HT-29 (cell line): ENCODE measurements around the gene DAPL1. TPM values are rescaled to one million over a fixed set of nuclear protein-coding genes. Genes with fewer than 3 reads are reported as not detected.

Experiments used
- DNase-seq: peaks from one replicate; pipeline ENCODE4 v3.0.0-alpha.2; 2015; ENCODE audit warnings: low spot score
- total RNA-seq: library from RNA; depleted of rRNA; stranded (reverse); fragments of >200 nt; shearing (Covaris generic); gene quantifications from 2 replicates; pipeline ENCODE4 v1.2.3, GENCODE V29; 2014

The DAPL1 gene
- total RNA-seq, 1 experiment from 2014 or later: not detected

- no peak for DNase-seq
These were observed 18.0 kb upstream of the DAPL1 start for GRCh38 chr2:158777077-158777476.

- DNase-seq: no peak
These were observed 16.9 kb upstream of the DAPL1 start for GRCh38 chr2:158778243-158778642.

- no peak for DNase-seq
These were observed 15.5 kb upstream of the DAPL1 start for GRCh38 chr2:158779621-158780020.

- DNase-seq: no peak
These were observed 13.7 kb upstream of the DAPL1 start for GRCh38 chr2:158781353-158781961.

- DNase-seq: no peak
These were observed 13.0 kb upstream of the DAPL1 start for GRCh38 chr2:158782136-158782535.

GRCh38 chr2:158782616-158783015 lies 12.5 kb upstream of the DAPL1 start:
- DNase-seq: no peak

GRCh38 chr2:158783923-158784322 lies 11.2 kb upstream of the DAPL1 start:
- DNase-seq: no peak

- no peak for DNase-seq
These were observed 8.2 kb upstream of the DAPL1 start for GRCh38 chr2:158786897-158787296.

GRCh38 chr2:158788951-158789350 lies 6.2 kb upstream of the DAPL1 start:
- DNase-seq: no peak

- no peak for DNase-seq
These were observed 1.5 kb downstream of the DAPL1 start for GRCh38 chr2:158796652-158797051.

GRCh38 chr2:158797963-158798700 lies 3.0 kb downstream of the DAPL1 start:
- no peak for DNase-seq

GRCh38 chr2:158799181-158799580 lies 4.1 kb downstream of the DAPL1 start:
- DNase-seq: no peak

GRCh38 chr2:158803506-158803905 lies 8.4 kb downstream of the DAPL1 start:
- DNase-seq: no peak

- no peak for DNase-seq
These were observed 10.1 kb downstream of the DAPL1 start for GRCh38 chr2:158805255-158805654.

GRCh38 chr2:158805936-158806335 lies 10.8 kb downstream of the DAPL1 start:
- DNase-seq: no peak

- DNase-seq: no peak
These were observed 11.8 kb downstream of the DAPL1 start for GRCh38 chr2:158806941-158807340.

GRCh38 chr2:158808426-158808825 lies 13.3 kb downstream of the DAPL1 start:
- no peak for DNase-seq

GRCh38 chr2:158809816-158810215 lies 14.7 kb downstream of the DAPL1 start:
- no peak for DNase-seq

- no peak for DNase-seq
These were observed 15.8 kb downstream of the DAPL1 start for GRCh38 chr2:158810731-158811460.

- DNase-seq: no peak
These were observed 20.0 kb downstream of the DAPL1 start for GRCh38 chr2:158815166-158815565.

- no peak for DNase-seq
These were observed 20.5 kb downstream of the DAPL1 start for GRCh38 chr2:158815658-158816057.

GRCh38 chr2:158817588-158817987 lies 22.5 kb downstream of the DAPL1 start:
- DNase-seq: no peak

GRCh38 chr2:158818511-158818910 lies 23.4 kb downstream of the DAPL1 start:
- no peak for DNase-seq
